ENCODE results near the gene PRKCB.

- no peak for TF ChIP-seq CTCF (IDR thresholded peaks at IDR 0.05)
- no peak for TF ChIP-seq POLR2A (IDR thresholded peaks at IDR 0.05)
These were observed 329.5 kb downstream of the PRKCB start for GRCh38 chr16:24165273-24165672.
